OCI-LY3 (cell line): ENCODE results near the gene ATXN7L3.

Experiments used
- H2AFZ ChIP-seq: fragments of 200-600, 300-600 bp; shearing (Covaris generic); 2 replicates; pipeline ENCODE4 v1.6.0; 2014; ENCODE audit warnings: antibody characterized with exemption, low read depth, low read length
- H3K27ac ChIP-seq: fragments of 200-600, 300-600 bp; sonication (generic); 2 replicates; pipeline ENCODE4 v1.5.1; 2014; ENCODE audit warnings: mild to moderate bottlenecking, low read length, moderate library complexity, mixed read lengths
- H3K27me3 ChIP-seq: fragments of 200-600, 300-600 bp; sonication (generic); 2 replicates; pipeline ENCODE4 v1.6.1; 2014; ENCODE audit warnings: low read depth, low read length, mixed read lengths
- H3K36me3 ChIP-seq: fragments of 200-600, 300-600 bp; sonication (generic); replicated peaks from 2 replicates; pipeline ENCODE3; 2014; ENCODE audit warnings: low read depth, low read length, mixed read lengths
- H3K4me1 ChIP-seq: fragments of 300-600, 200-600 bp; sonication (generic); 2 replicates; pipeline ENCODE4 v1.6.1; 2014; ENCODE audit warnings: low read length, mixed read lengths
- H3K4me2 ChIP-seq: fragments of 200-600, 300-600 bp; sonication (generic); 2 replicates; pipeline ENCODE4 v1.6.1; 2014; ENCODE audit warnings: low read length, mixed read lengths
- H3K4me3 ChIP-seq: fragments of 300-600, 200-600 bp; sonication (generic); 2 replicates; pipeline ENCODE4 v1.5.1; 2014; ENCODE audit warnings: antibody characterized with exemption, mild to moderate bottlenecking, low read length, moderate library complexity
- H3K79me2 ChIP-seq: fragments of 300-600, 200-600 bp; shearing (Covaris generic); 2 replicates; pipeline ENCODE4 v1.6.1; 2014; ENCODE audit warnings: mild to moderate bottlenecking, low read length, mixed read lengths
- H3K9ac ChIP-seq: fragments of 300-600, 200-600 bp; shearing (Covaris generic); 2 replicates; pipeline ENCODE4 v1.6.0; 2014; ENCODE audit warnings: mild to moderate bottlenecking, low read length, moderate library complexity
- H3K9me3 ChIP-seq: fragments of 200-600, 300-600 bp; shearing (Covaris generic); 2 replicates; pipeline ENCODE4 v1.6.1; 2014; ENCODE audit warnings: low read length, mixed read lengths; ENCODE audit not compliant: insufficient read depth
- H4K20me1 ChIP-seq: fragments of 200-600, 300-600 bp; sonication (generic); 2 replicates; pipeline ENCODE4 v1.6.1; 2016; ENCODE audit warnings: low read length, mixed read lengths; ENCODE audit not compliant: insufficient read depth
- CTCF ChIP-seq: fragments of 200-600, 300-600 bp; sonication (generic); IDR thresholded peaks from 2 replicates; pipeline ENCODE4 v1.5.1; 2014; ENCODE audit warnings: antibody characterized with exemption, low read length, low read depth
- EZH2phosphoT487 ChIP-seq: fragments of 200-600 bp; shearing (Covaris generic); IDR thresholded peaks from 2 replicates; pipeline ENCODE4 v1.6.1; 2018; ENCODE audit warnings: antibody characterized with exemption, mixed run types, low read depth

Gene ATXN7L3

DNA sequence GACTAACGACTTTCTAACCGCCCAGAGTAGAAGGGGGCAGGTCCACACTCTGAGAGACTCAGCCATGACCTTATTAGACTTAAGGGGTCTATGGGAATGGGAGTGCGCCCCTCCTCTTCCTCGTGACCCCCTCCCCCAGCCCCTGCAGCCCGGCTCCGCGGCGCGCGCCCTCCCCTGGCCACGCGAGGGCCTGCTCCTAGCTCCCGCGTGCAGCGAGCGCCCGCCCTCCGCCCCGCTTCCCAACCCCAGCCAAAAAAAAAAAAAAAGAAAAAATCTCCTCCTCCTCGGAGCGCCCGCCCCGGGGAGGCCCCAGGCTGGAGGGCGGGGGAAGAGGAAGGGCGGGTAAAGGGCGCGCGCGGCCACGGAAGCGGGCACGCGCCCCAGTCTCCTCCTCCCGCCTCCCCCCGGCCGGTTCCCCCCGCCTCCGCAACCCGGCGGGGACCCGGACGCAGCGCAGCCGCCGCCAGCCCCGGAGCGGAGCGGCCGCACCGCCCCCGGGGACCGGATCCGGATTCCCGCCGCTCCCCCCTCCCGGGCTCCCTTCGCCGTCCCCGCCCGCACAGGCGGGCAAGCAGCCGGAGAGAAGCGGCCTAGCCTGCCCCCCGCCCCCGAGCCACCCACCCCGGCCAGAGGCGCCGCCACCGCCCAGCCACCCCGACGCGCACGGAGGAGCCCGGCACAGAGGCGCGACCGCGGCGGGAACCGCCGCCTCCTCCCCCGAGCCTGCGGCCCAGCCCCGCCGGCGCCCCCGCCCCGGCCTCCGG lies 18.8 kb upstream of the ATXN7L3 start:
- Histone ChIP-seq H3K9ac (peak overlapping the region; percentile 99), H3K4me3 (peak overlapping the region; percentile 97), H3K9me3 (no peaks in the 10 kb centered on the region), H3K79me2 (peaks cover 64% of the 10 kb centered on the region), H3K27ac (peak overlapping the region; percentile 95), H3K4me1 (peaks cover 33% of the 10 kb centered on the region), H2AFZ (no peak overlapping the region), H4K20me1 (no peaks in the 10 kb centered on the region), H3K4me2 (peak overlapping the region; percentile 93), H3K27me3 (no peaks in the 10 kb centered on the region), H3K36me3 (peaks cover 32% of the 10 kb centered on the region)
- TF ChIP-seq CTCF, result peak; percentile 50
- TF ChIP-seq EZH2phosphoT487, result no peak

GRCh38 chr17:44217738-44218343 lies 18.2 kb upstream of the ATXN7L3 start:
- H3K9me3 ChIP-seq, result no peaks in the 10 kb centered on the region
- H3K4me2 ChIP-seq, result peak overlapping the region; percentile 93
- peaks cover 33% of the 10 kb centered on the region for H3K4me1 ChIP-seq
- peak overlapping the region; percentile 90 for H3K27ac ChIP-seq
- no peaks in the 10 kb centered on the region for H4K20me1 ChIP-seq
- H3K9ac ChIP-seq, result peak overlapping the region; percentile 98
- H3K36me3 ChIP-seq, result peaks cover 39% of the 10 kb centered on the region
- peak overlapping the region; percentile 95 for H3K4me3 ChIP-seq
- peaks cover 64% of the 10 kb centered on the region for H3K79me2 ChIP-seq
- TF ChIP-seq EZH2phosphoT487 (no peak), CTCF (no peak)
- H3K27me3 ChIP-seq, result no peaks in the 10 kb centered on the region
- H2AFZ ChIP-seq, result no peak overlapping the region

- Histone ChIP-seq H3K4me2 (peak overlapping the region; percentile 93), H3K27me3 (no peaks in the 10 kb centered on the region), H3K4me3 (peak overlapping the region; percentile 95), H3K36me3 (peaks cover 42% of the 10 kb centered on the region), H3K27ac (peak overlapping the region; percentile 90), H4K20me1 (no peaks in the 10 kb centered on the region), H3K79me2 (peaks cover 63% of the 10 kb centered on the region), H3K4me1 (peaks cover 28% of the 10 kb centered on the region), H3K9me3 (no peaks in the 10 kb centered on the region), H3K9ac (peak overlapping the region; percentile 98), H2AFZ (no peak overlapping the region)
- TF ChIP-seq CTCF (no peak), EZH2phosphoT487 (no peak)
Measured at GRCh38 chr17:44216694-44217093, 17.0 kb upstream of the ATXN7L3 start.

GRCh38 chr17:44216173-44216572 lies 16.5 kb upstream of the ATXN7L3 start:
- H2AFZ ChIP-seq, result no peak overlapping the region
- H3K79me2 ChIP-seq, result peaks cover 58% of the 10 kb centered on the region
- no peaks in the 10 kb centered on the region for H3K27me3 ChIP-seq
- peak overlapping the region; percentile 98 for H3K9ac ChIP-seq
- H3K36me3 ChIP-seq, result peaks cover 48% of the 10 kb centered on the region
- TF ChIP-seq CTCF (no peak), EZH2phosphoT487 (no peak)
- H3K4me1 ChIP-seq, result peaks cover 33% of the 10 kb centered on the region
- H4K20me1 ChIP-seq, result no peaks in the 10 kb centered on the region
- H3K9me3 ChIP-seq, result no peaks in the 10 kb centered on the region
- H3K27ac ChIP-seq, result peak overlapping the region; percentile 90
- H3K4me2 ChIP-seq, result peak overlapping the region; percentile 93
- peak overlapping the region; percentile 95 for H3K4me3 ChIP-seq
